SK-N-SH (cell line): Measurements from ENCODE around the gene ZDHHC14. TPM values are rescaled to one million over a fixed set of nuclear protein-coding genes. Genes with fewer than 3 reads are reported as not detected.
"Not testable (repeated sequence)": the region's sequence is repeated elsewhere in the genome, so short reads cannot be mapped to it uniquely, and the experiment has no call there.

ENCODE experiments used
- CTCF ChIA-PET: fragments of 300-600, 350-600 bp; formaldehyde crosslinking; extraction: SDS; loops from one replicate; lab custom pipeline; 2021; lab: Yijun Ruan, JAX
- POLR2A ChIA-PET: fragments of 350-600 bp; sonication (Branson Sonifier 250); formaldehyde crosslinking; extraction: SDS; loops from one replicate; lab custom pipeline; 2020; ENCODE audit warnings: antibody characterized with exemption, inconsistent platforms; lab: Yijun Ruan, JAX
- DNase-seq: peaks from one replicate; pipeline ENCODE4 v3.0.0; 2012
- H2AFZ ChIP-seq: fragments of 200-600 bp; sonication (generic); 2 replicates; pipeline ENCODE4 v1.8.1; 2016; ENCODE audit warnings: antibody characterized with exemption, mild to moderate bottlenecking, low read depth
- H3F3A ChIP-seq: fragments of 200-600 bp; sonication (generic); replicated peaks from 2 replicates; pipeline ENCODE3; 2016; ENCODE audit warnings: antibody characterized with exemption, mild to moderate bottlenecking; ENCODE audit not compliant: insufficient read depth
- H3K27ac ChIP-seq, 2 experiments: fragments of 200-500 bp in 1 of 2; fragments of 200-600 bp in 1 of 2; sonication (Bioruptor generic) in 1 of 2; sonication (generic), shearing (Covaris generic) in 1 of 2; 2 replicates each; pipeline versions ENCODE4 v1.5.1 to v1.6.1; 2014 to 2016; ENCODE audit warnings: low read depth in 2 of 2, inconsistent platforms in 1 of 2, low read length in 1 of 2, mild to moderate bottlenecking in 1 of 2, mixed read lengths in 1 of 2
- H3K27me3 ChIP-seq: fragments of 200-600 bp; sonication (generic), shearing (Covaris generic); 2 replicates; pipeline ENCODE4 v1.6.1; 2016; ENCODE audit warnings: mixed run types; ENCODE audit not compliant: insufficient read depth
- H3K36me3 ChIP-seq, 2 experiments: fragments of 200-500 bp in 1 of 2; fragments of 200-600 bp in 1 of 2; sonication (Bioruptor generic) in 1 of 2; sonication (generic) in 1 of 2; replicated peaks in 1 of 2; 2 replicates each; pipeline versions ENCODE3 to v1.5.1; 2014 to 2016; ENCODE audit warnings: low read length in 1 of 2, mild to moderate bottlenecking in 1 of 2; ENCODE audit not compliant: insufficient read depth in 2 of 2, control insufficient read depth in 1 of 2
- H3K4me1 ChIP-seq, 2 experiments: fragments of 200-500 bp in 1 of 2; fragments of 200-600 bp in 1 of 2; sonication (Bioruptor generic) in 1 of 2; sonication (generic), shearing (Covaris generic) in 1 of 2; 2 replicates each; pipeline versions ENCODE4 v1.5.1 to v1.6.1; 2014 to 2016; ENCODE audit warnings: low read depth in 1 of 2, low read length in 1 of 2, mixed run types in 1 of 2; ENCODE audit not compliant: insufficient read depth in 2 of 2, control insufficient read depth in 1 of 2
- H3K4me2 ChIP-seq: fragments of 200-600 bp; sonication (generic), shearing (Covaris generic); 2 replicates; pipeline ENCODE4 v1.6.1; 2017; ENCODE audit warnings: mixed run types
- H3K4me3 ChIP-seq, 2 experiments: fragments of 200-500 bp in 1 of 2; fragments of 200-600 bp in 1 of 2; sonication (Bioruptor generic) in 1 of 2; sonication (generic), shearing (Covaris generic) in 1 of 2; 2 replicates each; pipeline versions ENCODE4 v1.5.1 to v1.8.1; 2014 to 2016; ENCODE audit warnings: low read depth in 2 of 2, inconsistent platforms in 1 of 2, low read length in 1 of 2, mild to moderate bottlenecking in 1 of 2, mixed read lengths in 1 of 2, moderate library complexity in 1 of 2
- H3K79me2 ChIP-seq: fragments of 200-600 bp; sonication (generic); 2 replicates; pipeline ENCODE4 v1.8.1; 2017; ENCODE audit warnings: mild to moderate bottlenecking; ENCODE audit not compliant: insufficient read depth
- H3K9ac ChIP-seq: fragments of 200-600 bp; sonication (generic); 2 replicates; pipeline ENCODE4 v1.6.1; 2017; ENCODE audit warnings: mixed run types
- H3K9me2 ChIP-seq: fragments of 200-600 bp; sonication (generic); 2 replicates; pipeline ENCODE4 v1.6.1; 2017; ENCODE audit warnings: mixed run types
- H3K9me3 ChIP-seq: fragments of 200-600 bp; sonication (generic); 2 replicates; pipeline ENCODE4 v1.6.1; 2017; ENCODE audit warnings: mixed run types, mild to moderate bottlenecking, moderate library complexity
- H4K20me1 ChIP-seq: fragments of 200-600 bp; sonication (generic); 2 replicates; pipeline ENCODE4 v1.6.1; 2017; ENCODE audit warnings: mild to moderate bottlenecking, mixed run types; ENCODE audit not compliant: insufficient read depth
- CHD2 ChIP-seq: fragments of 150-350 bp; IDR thresholded peaks from 2 replicates; pipeline ENCODE4 v1.6.1; 2018; ENCODE audit warnings: low read length; ENCODE audit not compliant: partially characterized antibody
- ELF1 ChIP-seq: IDR thresholded peaks from 2 replicates; pipeline ENCODE4 v1.4.0; 2012
- EP300 ChIP-seq, 2 experiments: IDR thresholded peaks; 2 replicates each; pipeline versions ENCODE4 v1.4.0 to v1.6.1; 2012; ENCODE audit warnings: borderline replicate concordance in 1 of 2, low read depth in 1 of 2, low read length in 1 of 2
- GABPA ChIP-seq: IDR thresholded peaks from 2 replicates; pipeline ENCODE4 v1.4.0; 2012; ENCODE audit warnings: low read depth, mild to moderate bottlenecking
- NFIC ChIP-seq: IDR thresholded peaks from 2 replicates; pipeline ENCODE4 v1.4.0; 2012; ENCODE audit warnings: borderline replicate concordance
- PBX3 ChIP-seq: IDR thresholded peaks from 2 replicates; pipeline ENCODE4; 2012
- RAD21 ChIP-seq: IDR thresholded peaks from 2 replicates; pipeline ENCODE4 v1.6.1; 2012; ENCODE audit warnings: mild to moderate bottlenecking, low read length
- SMC3 ChIP-seq: IDR thresholded peaks from 2 replicates; pipeline ENCODE4 v1.6.1; 2012; ENCODE audit warnings: low read depth, low read length, improper control_type of control experiment
- USF1 ChIP-seq: IDR thresholded peaks from 2 replicates; pipeline ENCODE4 v1.4.0; 2012; ENCODE audit warnings: low read depth, borderline replicate concordance
- YY1 ChIP-seq: IDR thresholded peaks from 2 replicates; pipeline ENCODE4 v1.4.0; 2012; ENCODE audit warnings: low read depth, mild to moderate bottlenecking
- WGBS: methylation state at CpG from one replicate; pipeline ENCODE4 v1.1.6; 2017; ENCODE audit warnings: low lambda C conversion rate; 5-methylcytosine and 5-hydroxymethylcytosine counted together
- polyA plus RNA-seq, 3 experiments: library from polyadenylated mRNA; depleted of rRNA; stranded (reverse); fragments of >200 nt; gene quantifications; 2 replicates each; pipeline ENCODE4 v1.2.3, GENCODE V29; 2012
- TF ChIP-seq, protein P1 (sequence below): fragments of 150-350 bp; IDR thresholded peaks from 2 replicates; pipeline ENCODE4 v1.6.1; 2017; ENCODE audit warnings: antibody characterized with exemption, low read length, low read depth, borderline replicate concordance
- TF ChIP-seq, protein P2 (sequence below): IDR thresholded peaks from 2 replicates; pipeline ENCODE4 v1.4.0; 2012; ENCODE audit warnings: low read depth, borderline replicate concordance
- TF ChIP-seq, protein P3 (sequence below): IDR thresholded peaks from 2 replicates; pipeline ENCODE4 v1.4.0; 2012; ENCODE audit warnings: low read depth

The ZDHHC14 gene
- polyA plus RNA-seq, 1 of the 3 experiments (the other 2 are of a cell fraction), result 5.4 TPM

DNA sequence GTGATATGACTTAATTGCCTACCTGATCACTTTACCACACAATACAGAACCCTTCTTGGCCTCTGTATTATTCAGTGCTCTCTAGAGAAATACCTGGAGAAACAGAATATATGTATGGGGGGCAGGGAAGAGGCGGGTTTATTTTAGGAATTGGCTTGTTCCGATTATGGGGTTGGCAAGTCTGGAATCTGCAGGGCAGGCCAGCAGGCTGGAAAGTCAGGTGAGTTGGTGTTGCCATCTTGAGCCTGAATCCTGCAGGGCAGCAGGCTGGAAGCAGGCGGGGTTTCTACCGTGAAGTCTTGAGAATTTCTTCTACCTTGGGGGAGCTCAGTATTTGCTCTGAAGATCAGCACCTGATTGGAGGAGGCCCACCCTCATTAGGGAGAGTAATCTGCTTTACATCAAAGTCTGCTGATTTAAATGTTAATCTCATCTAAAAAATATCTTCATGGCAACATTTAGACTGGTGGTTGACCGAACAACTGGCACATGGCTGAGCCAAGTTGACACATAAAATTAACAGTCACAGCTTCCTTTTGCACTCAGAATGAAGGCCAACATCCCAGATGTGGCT is 193.9 kb downstream of the ZDHHC14 start:
- TF ChIP-seq RAD21 (no peak), USF1 (no peak)
- TF ChIP-seq, protein P1, sequence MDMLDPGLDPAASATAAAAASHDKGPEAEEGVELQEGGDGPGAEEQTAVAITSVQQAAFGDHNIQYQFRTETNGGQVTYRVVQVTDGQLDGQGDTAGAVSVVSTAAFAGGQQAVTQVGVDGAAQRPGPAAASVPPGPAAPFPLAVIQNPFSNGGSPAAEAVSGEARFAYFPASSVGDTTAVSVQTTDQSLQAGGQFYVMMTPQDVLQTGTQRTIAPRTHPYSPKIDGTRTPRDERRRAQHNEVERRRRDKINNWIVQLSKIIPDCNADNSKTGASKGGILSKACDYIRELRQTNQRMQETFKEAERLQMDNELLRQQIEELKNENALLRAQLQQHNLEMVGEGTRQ, result no peak
- no peak for DNase-seq

DNA sequence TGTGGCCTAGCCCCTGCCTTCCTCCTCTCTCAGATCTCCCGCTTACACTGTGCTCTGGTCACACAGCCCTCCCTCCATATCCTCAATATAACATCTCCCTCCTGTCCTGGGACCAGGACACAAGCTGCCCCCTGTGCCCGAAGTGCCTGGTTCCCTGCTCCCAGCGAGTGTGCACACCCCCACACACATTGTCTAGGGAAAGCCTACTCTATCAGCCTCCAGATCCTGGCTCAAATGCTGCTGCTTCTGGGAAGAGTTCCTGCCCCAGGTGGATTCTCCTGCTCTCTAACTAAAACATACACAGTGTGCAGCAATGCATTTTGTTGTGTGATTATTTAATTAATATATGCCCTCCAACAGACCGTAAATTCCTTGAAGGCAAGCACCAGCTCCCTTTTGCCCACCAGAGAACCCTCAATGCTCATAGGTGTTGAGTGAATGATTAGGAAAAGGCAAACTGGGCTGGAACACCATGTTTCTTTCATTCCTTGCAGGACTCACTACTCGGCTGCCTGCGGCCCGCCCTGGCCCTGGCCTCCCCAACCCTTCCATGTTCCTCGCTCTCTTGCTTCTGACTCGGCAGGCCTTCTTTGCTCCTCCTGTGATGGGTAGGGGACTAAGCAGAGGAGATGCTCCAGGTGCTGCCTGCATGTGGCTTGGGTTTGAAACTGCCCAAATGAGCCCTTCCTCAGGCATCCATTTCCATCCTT is 194.6 kb downstream of the ZDHHC14 start:
- H3K27me3 ChIP-seq, result no peaks in the 10 kb centered on the region
- H3K36me3 ChIP-seq, result no peaks in the 10 kb centered on the region
- no peaks in the 10 kb centered on the region for H3K9me2 ChIP-seq
- H3K4me2 ChIP-seq, result no peak overlapping the region
- POLR2A ChIA-PET, result no interaction called here
- no peaks in the 10 kb centered on the region for H4K20me1 ChIP-seq
- H3K27ac ChIP-seq, result no peak overlapping the region
- DNase-seq, result no peak
- H3K4me3 ChIP-seq, result no peak overlapping the region
- TF ChIP-seq, protein P2, sequence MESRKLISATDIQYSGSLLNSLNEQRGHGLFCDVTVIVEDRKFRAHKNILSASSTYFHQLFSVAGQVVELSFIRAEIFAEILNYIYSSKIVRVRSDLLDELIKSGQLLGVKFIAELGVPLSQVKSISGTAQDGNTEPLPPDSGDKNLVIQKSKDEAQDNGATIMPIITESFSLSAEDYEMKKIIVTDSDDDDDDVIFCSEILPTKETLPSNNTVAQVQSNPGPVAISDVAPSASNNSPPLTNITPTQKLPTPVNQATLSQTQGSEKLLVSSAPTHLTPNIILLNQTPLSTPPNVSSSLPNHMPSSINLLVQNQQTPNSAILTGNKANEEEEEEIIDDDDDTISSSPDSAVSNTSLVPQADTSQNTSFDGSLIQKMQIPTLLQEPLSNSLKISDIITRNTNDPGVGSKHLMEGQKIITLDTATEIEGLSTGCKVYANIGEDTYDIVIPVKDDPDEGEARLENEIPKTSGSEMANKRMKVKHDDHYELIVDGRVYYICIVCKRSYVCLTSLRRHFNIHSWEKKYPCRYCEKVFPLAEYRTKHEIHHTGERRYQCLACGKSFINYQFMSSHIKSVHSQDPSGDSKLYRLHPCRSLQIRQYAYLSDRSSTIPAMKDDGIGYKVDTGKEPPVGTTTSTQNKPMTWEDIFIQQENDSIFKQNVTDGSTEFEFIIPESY, result no peak
- no peak for TF ChIP-seq PBX3
- TF ChIP-seq ELF1, result no peak
- TF ChIP-seq, protein P3, sequence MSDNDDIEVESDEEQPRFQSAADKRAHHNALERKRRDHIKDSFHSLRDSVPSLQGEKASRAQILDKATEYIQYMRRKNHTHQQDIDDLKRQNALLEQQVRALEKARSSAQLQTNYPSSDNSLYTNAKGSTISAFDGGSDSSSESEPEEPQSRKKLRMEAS, result no peak
- TF ChIP-seq GABPA, result no peak
- TF ChIP-seq, protein P1, result no peak
- TF ChIP-seq NFIC, result no peak
- TF ChIP-seq YY1, result no peak
- TF ChIP-seq EP300 (IDR thresholded peaks at IDR 0.05; ENCODE audit: borderline replicate concordance in 1 of 2, low read depth in 1 of 2, low read length in 1 of 2), result no peak
- TF ChIP-seq CHD2, result no peak
- no peak for TF ChIP-seq SMC3
- no peaks in the 10 kb centered on the region for H3K79me2 ChIP-seq
- no peak overlapping the region for H3K9ac ChIP-seq
- WGBS, result 89% methylated on average over 9 of the region's 9 CpGs
- H2AFZ ChIP-seq, result no peak overlapping the region
- H3K4me1 ChIP-seq, result peaks cover 0 to 2% of the 10 kb centered on the region in 2 experiments; a peak in 1 of 4 replicates
- CTCF ChIA-PET, result interaction anchor here (1.0 to 1.5 kb wide), 2 partner anchors 11 to 261 kb away, joined by 3 read pairs; no protein-coding TSS in a partner anchor
- H3K9me3 ChIP-seq, result no peaks in the 10 kb centered on the region
- H3F3A ChIP-seq, result no peaks in the 10 kb centered on the region

More for the DNA sequence above, 193.9 kb downstream of the ZDHHC14 start:
- H3K4me2 ChIP-seq, result no peak overlapping the region
- ChIA-PET CTCF (no interaction called here), POLR2A (no interaction called here)
- H3F3A ChIP-seq, result no peaks in the 10 kb centered on the region
- peaks cover 0 to 2% of the 10 kb centered on the region in 2 experiments; a peak in 1 of 4 replicates for H3K4me1 ChIP-seq
- no peaks in the 10 kb centered on the region for H3K9me3 ChIP-seq
- no peaks in the 10 kb centered on the region for H3K27me3 ChIP-seq
- H3K4me3 ChIP-seq, result no peak overlapping the region
- no peaks in the 10 kb centered on the region for H3K36me3 ChIP-seq
- no peaks in the 10 kb centered on the region for H4K20me1 ChIP-seq
- H2AFZ ChIP-seq, result no peak overlapping the region
- H3K79me2 ChIP-seq, result no peaks in the 10 kb centered on the region
- no peak overlapping the region for H3K9ac ChIP-seq
- H3K9me2 ChIP-seq, result no peaks in the 10 kb centered on the region
- WGBS, result 88% methylated on average over 4 of the region's 5 CpGs
- no peak overlapping the region for H3K27ac ChIP-seq

DNA sequence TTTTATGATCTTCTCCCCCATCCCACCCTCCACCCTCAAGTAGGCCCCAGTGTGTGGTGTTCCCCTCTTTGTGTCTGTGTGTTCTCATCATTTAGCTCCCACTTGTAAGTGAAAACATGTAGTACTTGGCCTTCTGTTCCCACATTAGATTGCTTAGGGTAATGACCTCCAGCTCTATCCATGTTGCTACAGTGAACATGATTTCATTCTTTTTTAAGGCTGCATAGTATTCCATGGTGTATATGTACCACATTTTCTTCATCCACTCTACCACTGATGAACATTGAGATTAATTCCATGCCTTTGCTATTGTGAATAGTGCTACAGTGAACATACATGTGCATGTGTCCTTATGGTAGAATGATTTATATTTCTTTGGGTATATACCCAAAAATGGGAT is 196.0 kb downstream of the ZDHHC14 start:
- H3K79me2 ChIP-seq, H4K20me1 ChIP-seq, H3K4me1 ChIP-seq, H3K4me3 ChIP-seq, H2AFZ ChIP-seq, H3K9ac ChIP-seq, H3K27me3 ChIP-seq, DNase-seq, H3K36me3 ChIP-seq, H3K9me2 ChIP-seq, H3F3A ChIP-seq, H3K27ac ChIP-seq, H3K9me3 ChIP-seq, H3K4me2 ChIP-seq, POLR2A ChIA-PET: not testable (repeated sequence)
- CTCF ChIA-PET, result interaction anchor here (1.0 to 1.5 kb wide), 3 partner anchors 10 to 262 kb away, joined by 3 read pairs; no protein-coding TSS in a partner anchor
